ENCODE data around the gene BAHCC1. TPM values are rescaled to one million over a fixed set of nuclear protein-coding genes. Genes with fewer than 3 reads are reported as not detected.
A peak's percentile ranks its signal among the peaks of the same experiment; 100 is the strongest.
"Not testable (repeated sequence)": the region's sequence is repeated elsewhere in the genome, so short reads cannot be mapped to it uniquely, and the experiment has no call there.

The BAHCC1 gene
- total and polyA plus RNA-seq, 2 donors from 2014 or later = 2.6 to 20.5 TPM

GRCh38 chr17:81424151-81425017, 29.1 kb downstream of the BAHCC1 start:
- no peak overlapping the region for H3K4me3 ChIP-seq (ENCODE audit: low read length in 3 of 3)
- TF ChIP-seq CTCF (IDR thresholded peaks at IDR 0.05; ENCODE audit: borderline replicate concordance, extremely low read depth, insufficient read depth) = no peak
- FAIRE-seq = no peak
- no peak overlapping the region for H3K9ac ChIP-seq (ENCODE audit: low read length in 3 of 3)
- intact Hi-C loops (cut with DNase I) = no loop called here
- H3K27me3 ChIP-seq (ENCODE audit: control insufficient read depth, insufficient read depth, low read length) = no peaks in the 10 kb centered on the region
- H3K9me3 ChIP-seq (ENCODE audit: control insufficient read depth in 2 of 3, insufficient read depth in 1 of 3, low read length in 3 of 3) = no peaks in the 10 kb centered on the region
- no peak for DNase-seq
- no peaks in the 10 kb centered on the region for H3K36me3 ChIP-seq (ENCODE audit: control insufficient read depth in 2 of 3, insufficient read depth in 3 of 3, low read length in 3 of 3)
- peaks cover 0 to 24% (median 6%) of the 10 kb centered on the region in 3 donors for H3K4me1 ChIP-seq (ENCODE audit: control insufficient read depth in 2 of 3, insufficient read depth in 2 of 3, low read depth in 1 of 3, low read length in 3 of 3)
- no peak overlapping the region for H3K27ac ChIP-seq (ENCODE audit: low read depth in 2 of 2, low read length in 2 of 2)

- peak; percentile 58 for FAIRE-seq
- H3K9ac ChIP-seq (ENCODE audit: low read length in 3 of 3); H3K27ac ChIP-seq (ENCODE audit: low read depth in 2 of 2, low read length in 2 of 2); H3K9me3 ChIP-seq (ENCODE audit: control insufficient read depth in 2 of 3, insufficient read depth in 1 of 3, low read length in 3 of 3); intact Hi-C loops (cut with DNase I); H3K36me3 ChIP-seq (ENCODE audit: control insufficient read depth in 2 of 3, insufficient read depth in 3 of 3, low read length in 3 of 3); H3K27me3 ChIP-seq (ENCODE audit: control insufficient read depth, insufficient read depth, low read length); H3K4me3 ChIP-seq (ENCODE audit: low read length in 3 of 3); DNase-seq: not testable (repeated sequence)
- H3K4me1 ChIP-seq (ENCODE audit: control insufficient read depth in 2 of 3, insufficient read depth in 2 of 3, low read depth in 1 of 3, low read length in 3 of 3) = peaks cover 0 to 24% (median 3%) of the 10 kb centered on the region in 3 donors
Measured at GRCh38 chr17:81425041-81425440, 29.8 kb downstream of the BAHCC1 start.

DNA sequence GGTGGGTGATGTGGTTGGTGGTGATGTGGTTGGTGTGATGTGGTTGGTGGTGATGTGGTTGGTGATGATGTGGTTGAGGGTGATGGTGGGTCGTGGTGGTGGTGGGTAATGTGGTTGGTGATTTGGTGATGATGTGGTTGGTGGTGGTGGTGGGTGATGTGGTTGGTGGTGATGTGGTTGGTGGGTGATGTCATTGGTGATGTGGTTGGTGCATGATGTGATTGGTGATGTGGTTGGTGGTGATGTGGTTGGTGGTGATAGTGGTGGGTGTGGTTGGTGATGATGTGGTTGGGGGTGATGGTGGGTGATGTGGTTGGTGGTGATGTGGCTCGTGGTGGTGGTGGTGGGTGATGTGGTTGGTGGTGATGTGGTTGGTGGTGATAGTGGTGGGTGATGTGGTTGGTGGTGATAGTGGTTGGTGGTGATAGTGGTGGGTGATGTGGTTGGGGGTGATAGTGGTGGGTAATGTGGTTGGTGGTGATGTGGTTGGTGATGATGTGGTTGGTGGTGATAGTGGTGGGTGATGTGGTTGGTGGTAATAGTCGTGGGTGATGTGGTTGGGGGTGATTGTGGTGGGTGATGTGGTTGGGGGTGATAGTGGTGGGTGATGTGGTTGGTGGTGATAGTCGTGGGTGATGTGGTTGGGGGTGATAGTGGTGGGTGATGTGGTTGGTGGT, 30.6 kb downstream of the BAHCC1 start:
- H3K27ac ChIP-seq (ENCODE audit: low read depth in 2 of 2, low read length in 2 of 2); H3K36me3 ChIP-seq (ENCODE audit: control insufficient read depth in 2 of 3, insufficient read depth in 3 of 3, low read length in 3 of 3); DNase-seq; intact Hi-C loops (cut with DNase I); H3K27me3 ChIP-seq (ENCODE audit: control insufficient read depth, insufficient read depth, low read length); H3K4me3 ChIP-seq (ENCODE audit: low read length in 3 of 3); H3K9me3 ChIP-seq (ENCODE audit: control insufficient read depth in 2 of 3, insufficient read depth in 1 of 3, low read length in 3 of 3); H3K9ac ChIP-seq (ENCODE audit: low read length in 3 of 3); FAIRE-seq: not testable (repeated sequence)
- peaks cover 0 to 15% (median 0%) of the 10 kb centered on the region in 3 donors for H3K4me1 ChIP-seq (ENCODE audit: control insufficient read depth in 2 of 3, insufficient read depth in 2 of 3, low read depth in 1 of 3, low read length in 3 of 3)

DNA sequence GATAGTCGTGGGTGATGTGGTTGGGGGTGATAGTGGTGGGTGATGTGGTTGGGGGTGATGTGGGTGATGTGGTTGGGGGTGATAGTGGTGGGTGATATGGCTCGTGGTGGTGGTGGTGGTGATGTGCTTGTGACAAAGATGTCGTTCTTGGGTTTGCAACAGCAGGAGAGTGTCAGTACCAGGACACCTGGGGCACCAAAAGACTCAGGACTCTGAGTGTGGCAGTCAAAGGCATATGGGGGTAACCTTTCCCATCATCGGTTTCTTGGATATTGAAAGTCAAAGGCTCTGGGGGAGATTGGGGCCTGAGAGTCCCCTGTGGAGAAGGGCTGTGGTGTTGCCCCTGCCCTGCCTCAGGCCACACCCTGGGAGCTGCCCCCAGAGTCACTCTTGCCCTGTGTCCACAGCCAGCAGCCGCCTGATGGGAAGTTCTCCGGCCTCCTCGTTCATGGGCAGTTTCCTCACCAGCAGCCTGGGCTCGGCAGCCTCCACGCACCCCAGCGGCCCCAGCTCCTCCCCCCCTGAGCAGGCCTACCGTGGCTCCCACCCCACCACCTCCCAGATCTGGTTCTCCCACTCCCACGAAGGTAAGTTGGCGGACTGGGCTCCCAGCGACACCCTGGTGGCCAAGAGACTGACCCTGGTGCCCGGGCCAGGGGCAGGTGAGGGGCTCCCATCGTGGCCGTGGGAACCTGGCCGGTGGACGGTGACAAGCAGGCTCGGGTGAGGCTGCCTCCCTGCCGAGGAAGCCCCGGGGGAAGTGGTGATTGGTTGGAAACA, 31.3 kb downstream of the BAHCC1 start:
- no peak overlapping the region for H3K4me3 ChIP-seq (ENCODE audit: low read length in 3 of 3)
- no peak for DNase-seq
- no peak overlapping the region for H3K27ac ChIP-seq (ENCODE audit: low read depth in 2 of 2, low read length in 2 of 2)
- intact Hi-C loops (cut with DNase I) = no loop called here
- peaks cover 0 to 14% (median 0%) of the 10 kb centered on the region in 3 donors for H3K4me1 ChIP-seq (ENCODE audit: control insufficient read depth in 2 of 3, insufficient read depth in 2 of 3, low read depth in 1 of 3, low read length in 3 of 3)
- no peaks in the 10 kb centered on the region for H3K9me3 ChIP-seq (ENCODE audit: control insufficient read depth in 2 of 3, insufficient read depth in 1 of 3, low read length in 3 of 3)
- no peaks in the 10 kb centered on the region for H3K27me3 ChIP-seq (ENCODE audit: control insufficient read depth, insufficient read depth, low read length)
- no peak for TF ChIP-seq CTCF (IDR thresholded peaks at IDR 0.05; ENCODE audit: borderline replicate concordance, extremely low read depth, insufficient read depth)
- no peak for FAIRE-seq
- H3K36me3 ChIP-seq (ENCODE audit: control insufficient read depth in 2 of 3, insufficient read depth in 3 of 3, low read length in 3 of 3) = no peaks in the 10 kb centered on the region
- no peak overlapping the region for H3K9ac ChIP-seq (ENCODE audit: low read length in 3 of 3)
